Parathyroid adenoma (tissue), 2 donors: Measurements from ENCODE around the gene PHLDB1.
A peak's percentile ranks its signal among the peaks of the same experiment; 100 is the strongest.

ENCODE experiments used
- H2AFZ ChIP-seq: fragments of 300-600 bp; sonication (generic); one replicate; pipeline ENCODE4 v1.7.0; 2017; ENCODE audit warnings: antibody characterized with exemption, mild to moderate bottlenecking
- H3K27ac ChIP-seq: fragments of 300-600 bp; sonication (generic); one replicate; pipeline ENCODE4 v1.7.0; 2017
- H3K27me3 ChIP-seq: fragments of 300-600 bp; sonication (generic); one replicate; pipeline ENCODE4 v1.7.0; 2017; ENCODE audit warnings: low read length; ENCODE audit not compliant: control insufficient read depth, insufficient read depth
- H3K36me3 ChIP-seq: fragments of 300-600 bp; sonication (generic); one replicate; pipeline ENCODE4 v1.7.0; 2017; ENCODE audit warnings: low read length; ENCODE audit not compliant: control insufficient read depth, insufficient read depth
- H3K4me1 ChIP-seq: fragments of 300-600 bp; sonication (generic); one replicate; pipeline ENCODE4 v1.7.0; 2017; ENCODE audit warnings: control low read depth
- H3K4me2 ChIP-seq: fragments of 300-600 bp; sonication (generic); one replicate; pipeline ENCODE4 v1.7.0; 2017; ENCODE audit warnings: low read length
- H3K4me3 ChIP-seq: fragments of 300-600 bp; sonication (generic); one replicate; pipeline ENCODE4 v1.7.0; 2017; ENCODE audit warnings: low read depth, low read length
- H3K79me2 ChIP-seq: fragments of 300-600 bp; sonication (generic); one replicate; pipeline ENCODE4 v1.7.0; 2017; ENCODE audit warnings: control low read depth
- H3K9ac ChIP-seq: fragments of 300-600 bp; sonication (generic); one replicate; pipeline ENCODE4 v1.7.0; 2017; ENCODE audit warnings: mild to moderate bottlenecking
- H3K9me3 ChIP-seq: fragments of 300-600 bp; sonication (generic); one replicate; pipeline ENCODE4 v1.7.0; 2017; ENCODE audit warnings: low read length; ENCODE audit not compliant: control insufficient read depth
- TF ChIP-seq, protein P1 (sequence below): fragments of 300-600 bp; sonication (generic); IDR thresholded peaks from one replicate; pipeline ENCODE4 v1.7.0; 2017; ENCODE audit warnings: antibody characterized with exemption, mild to moderate bottlenecking
- donor health status: primary hyperparathyroidism.

Gene PHLDB1

DNA sequence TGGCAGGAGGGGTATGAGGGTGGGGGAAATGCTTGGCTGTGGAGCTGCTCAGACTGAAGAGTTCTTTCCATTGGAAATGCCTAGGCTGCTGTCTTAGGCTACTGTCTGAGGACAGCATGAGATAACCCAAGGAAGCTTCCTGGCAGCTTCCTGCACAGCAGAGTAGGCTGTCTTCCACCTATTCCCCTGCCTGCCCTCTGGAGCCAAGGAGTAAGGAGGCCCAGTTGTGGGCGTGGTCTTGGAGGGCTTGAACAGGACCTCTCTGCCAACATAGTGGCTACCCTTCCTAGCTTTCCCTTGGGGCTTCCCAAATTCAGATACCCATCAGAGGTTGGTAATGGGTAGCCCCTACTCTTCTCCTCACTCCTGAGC, 25.9 kb downstream of the PHLDB1 start:
- H3K27ac ChIP-seq = no peak overlapping the region
- no peak overlapping the region for H2AFZ ChIP-seq
- H3K4me1 ChIP-seq = peaks cover 10% of the 10 kb centered on the region
- no peaks in the 10 kb centered on the region for H3K79me2 ChIP-seq
- no peaks in the 10 kb centered on the region for H3K9me3 ChIP-seq
- H3K36me3 ChIP-seq = no peaks in the 10 kb centered on the region
- TF ChIP-seq, protein P1, sequence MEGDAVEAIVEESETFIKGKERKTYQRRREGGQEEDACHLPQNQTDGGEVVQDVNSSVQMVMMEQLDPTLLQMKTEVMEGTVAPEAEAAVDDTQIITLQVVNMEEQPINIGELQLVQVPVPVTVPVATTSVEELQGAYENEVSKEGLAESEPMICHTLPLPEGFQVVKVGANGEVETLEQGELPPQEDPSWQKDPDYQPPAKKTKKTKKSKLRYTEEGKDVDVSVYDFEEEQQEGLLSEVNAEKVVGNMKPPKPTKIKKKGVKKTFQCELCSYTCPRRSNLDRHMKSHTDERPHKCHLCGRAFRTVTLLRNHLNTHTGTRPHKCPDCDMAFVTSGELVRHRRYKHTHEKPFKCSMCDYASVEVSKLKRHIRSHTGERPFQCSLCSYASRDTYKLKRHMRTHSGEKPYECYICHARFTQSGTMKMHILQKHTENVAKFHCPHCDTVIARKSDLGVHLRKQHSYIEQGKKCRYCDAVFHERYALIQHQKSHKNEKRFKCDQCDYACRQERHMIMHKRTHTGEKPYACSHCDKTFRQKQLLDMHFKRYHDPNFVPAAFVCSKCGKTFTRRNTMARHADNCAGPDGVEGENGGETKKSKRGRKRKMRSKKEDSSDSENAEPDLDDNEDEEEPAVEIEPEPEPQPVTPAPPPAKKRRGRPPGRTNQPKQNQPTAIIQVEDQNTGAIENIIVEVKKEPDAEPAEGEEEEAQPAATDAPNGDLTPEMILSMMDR = no peak
- no peak overlapping the region for H3K4me2 ChIP-seq
- H3K9ac ChIP-seq = no peak overlapping the region
- H3K27me3 ChIP-seq = no peaks in the 10 kb centered on the region
- no peak overlapping the region for H3K4me3 ChIP-seq

- TF ChIP-seq, protein P1 = no peak
- Histone ChIP-seq H3K79me2 (no peaks in the 10 kb centered on the region), H3K4me1 (peaks cover 10% of the 10 kb centered on the region), H3K36me3 (no peaks in the 10 kb centered on the region), H2AFZ (no peak overlapping the region), H3K27ac (no peak overlapping the region), H3K9ac (no peak overlapping the region), H3K4me3 (peak overlapping the region; percentile 34), H3K27me3 (no peaks in the 10 kb centered on the region), H3K4me2 (peak overlapping the region; percentile 61), H3K9me3 (no peaks in the 10 kb centered on the region)
These were observed 26.6 kb downstream of the PHLDB1 start for GRCh38 chr11:118633979-118634378.

DNA sequence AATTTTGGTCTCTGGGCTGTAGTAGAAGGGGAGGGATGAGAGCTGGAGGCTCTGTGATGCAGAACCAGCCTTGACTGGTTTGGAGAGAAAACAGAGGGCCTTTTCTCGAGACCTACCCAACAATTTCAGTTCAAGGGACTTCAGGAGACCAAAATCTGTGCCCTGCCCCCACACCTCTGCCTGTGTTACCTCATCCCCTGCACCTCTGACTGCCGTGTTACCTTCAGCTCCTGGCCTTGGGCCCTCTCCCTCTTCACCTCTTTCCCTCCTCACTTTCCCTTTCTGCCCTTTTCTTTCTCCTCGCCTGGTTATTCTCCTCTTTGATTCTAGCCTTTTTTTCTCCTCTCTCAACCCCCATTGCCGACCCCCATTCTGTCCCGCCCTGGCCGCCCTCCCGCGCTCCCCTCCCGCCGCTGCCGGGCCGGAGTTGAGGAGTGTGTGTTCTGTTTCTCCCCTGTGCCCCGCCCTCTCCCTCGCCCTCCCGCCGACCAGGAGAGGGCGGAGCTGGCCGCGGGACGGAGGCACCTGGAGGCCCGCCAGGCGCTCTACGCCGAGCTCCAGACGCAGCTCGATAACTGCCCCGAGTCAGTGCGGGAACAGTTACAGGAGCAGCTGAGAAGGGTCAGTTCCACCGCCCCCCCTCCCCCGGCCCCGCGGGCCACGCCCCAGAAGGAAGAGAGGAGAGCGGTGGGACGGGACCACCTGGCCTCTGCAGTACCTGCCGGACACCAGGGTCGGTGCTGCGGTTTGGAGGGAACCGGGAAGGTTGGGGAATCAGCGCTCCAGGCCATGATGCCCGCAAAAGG, 27.2 kb downstream of the PHLDB1 start:
- H2AFZ ChIP-seq = peak overlapping the region; percentile 57
- H3K36me3 ChIP-seq = no peaks in the 10 kb centered on the region
- TF ChIP-seq, protein P1 = no peak
- H3K27me3 ChIP-seq = no peaks in the 10 kb centered on the region
- H3K4me3 ChIP-seq = peak overlapping the region; percentile 34
- H3K4me1 ChIP-seq = peaks cover 10% of the 10 kb centered on the region
- no peak overlapping the region for H3K27ac ChIP-seq
- peak overlapping the region; percentile 61 for H3K4me2 ChIP-seq
- no peak overlapping the region for H3K9ac ChIP-seq
- no peaks in the 10 kb centered on the region for H3K9me3 ChIP-seq
- H3K79me2 ChIP-seq = no peaks in the 10 kb centered on the region

- Histone ChIP-seq H3K79me2 (no peaks in the 10 kb centered on the region), H3K27ac (no peak overlapping the region), H3K9ac (no peak overlapping the region), H3K9me3 (no peaks in the 10 kb centered on the region), H3K4me1 (peaks cover 10% of the 10 kb centered on the region), H3K27me3 (no peaks in the 10 kb centered on the region), H2AFZ (peak overlapping the region; percentile 57), H3K4me3 (no peak overlapping the region), H3K36me3 (no peaks in the 10 kb centered on the region), H3K4me2 (peak overlapping the region; percentile 61)
- TF ChIP-seq, protein P1 = no peak
These were observed 27.8 kb downstream of the PHLDB1 start for GRCh38 chr11:118635237-118635591.

GRCh38 chr11:118635642-118636041, 28.2 kb downstream of the PHLDB1 start:
- no peaks in the 10 kb centered on the region for H3K9me3 ChIP-seq
- H3K4me2 ChIP-seq = no peak overlapping the region
- peaks cover 10% of the 10 kb centered on the region for H3K4me1 ChIP-seq
- H2AFZ ChIP-seq = no peak overlapping the region
- H3K9ac ChIP-seq = no peak overlapping the region
- no peak overlapping the region for H3K4me3 ChIP-seq
- H3K36me3 ChIP-seq = no peaks in the 10 kb centered on the region
- TF ChIP-seq, protein P1 = no peak
- no peaks in the 10 kb centered on the region for H3K27me3 ChIP-seq
- no peaks in the 10 kb centered on the region for H3K79me2 ChIP-seq
- no peak overlapping the region for H3K27ac ChIP-seq
